Neuronal stem cell (in vitro differentiated cells): ENCODE results near the gene NLGN2.
A peak's percentile ranks its signal among the peaks of the same experiment; 100 is the strongest.

Experiments
- DNase-seq: peaks from one replicate; pipeline ENCODE4 v3.0.0-alpha.2; 2013; ENCODE audit warnings: low spot score
- H2AFZ ChIP-seq: one replicate; pipeline ENCODE4 v1.6.1; 2013; ENCODE audit warnings: mild to moderate bottlenecking, low read length, inconsistent platforms
- H2AK5ac ChIP-seq: 2 replicates; pipeline ENCODE4 v1.6.1; 2013; ENCODE audit warnings: low read depth, mild to moderate bottlenecking, inconsistent platforms, low read length, moderate library complexity, mixed read lengths
- H2BK120ac ChIP-seq: 2 replicates; pipeline ENCODE4 v1.6.1; 2013; ENCODE audit warnings: low read depth, mild to moderate bottlenecking, inconsistent platforms, low read length, moderate library complexity, mixed read lengths
- H2BK12ac ChIP-seq: one replicate; pipeline ENCODE4 v1.6.1; 2013; ENCODE audit warnings: low read length, inconsistent platforms
- H2BK15ac ChIP-seq: 2 replicates; pipeline ENCODE4 v1.6.1; 2013; ENCODE audit warnings: mild to moderate bottlenecking, low read length, inconsistent platforms, mixed read lengths
- H2BK5ac ChIP-seq: one replicate; pipeline ENCODE4 v1.6.1; 2013; ENCODE audit warnings: inconsistent platforms, mild to moderate bottlenecking, low read length, moderate library complexity
- H3K14ac ChIP-seq: one replicate; pipeline ENCODE4 v1.6.1; 2013; ENCODE audit warnings: low read length, inconsistent platforms
- H3K18ac ChIP-seq: 2 replicates; pipeline ENCODE4 v1.6.1; 2013; ENCODE audit warnings: low read length, inconsistent platforms
- H3K23ac ChIP-seq: 2 replicates; pipeline ENCODE4 v1.6.1; 2013; ENCODE audit warnings: low read depth, mild to moderate bottlenecking, mixed read lengths, low read length, inconsistent platforms; ENCODE audit not compliant: poor library complexity
- H3K27ac ChIP-seq: replicated peaks from 3 replicates; pipeline ENCODE4 v1.5.1; 2013; ENCODE audit warnings: low read length, inconsistent platforms
- H3K27me3 ChIP-seq, 3 experiments: 2 replicates each; pipeline ENCODE4 v1.6.1; 2013; ENCODE audit warnings: low read length in 3 of 3, mild to moderate bottlenecking in 2 of 3, inconsistent platforms in 1 of 3, low read depth in 1 of 3, mixed read lengths in 1 of 3, moderate library complexity in 1 of 3; ENCODE audit not compliant: control insufficient read depth in 3 of 3, insufficient read depth in 3 of 3
- H3K36me3 ChIP-seq, 2 donors: replicated peaks in 1 of 2; 2 replicates each; pipeline ENCODE4 v1.6.1; 2013; ENCODE audit warnings: low read length in 2 of 2; ENCODE audit not compliant: control insufficient read depth in 2 of 2, insufficient read depth in 2 of 2
- H3K4ac ChIP-seq: 2 replicates; pipeline ENCODE4 v1.6.1; 2013; ENCODE audit warnings: inconsistent platforms, mild to moderate bottlenecking, low read length, moderate library complexity
- H3K4me1 ChIP-seq, 2 donors: 1 replicate in 1 of 2; 2 replicates in 1 of 2; pipeline ENCODE4 v1.6.1; 2013; ENCODE audit warnings: low read length in 2 of 2, low read depth in 1 of 2; ENCODE audit not compliant: control insufficient read depth in 2 of 2, insufficient read depth in 1 of 2
- H3K4me2 ChIP-seq: one replicate; pipeline ENCODE4 v1.6.1; 2013; ENCODE audit warnings: mild to moderate bottlenecking, low read length, inconsistent platforms; ENCODE audit not compliant: insufficient read depth, poor library complexity, severe bottlenecking
- H3K4me3 ChIP-seq, 2 donors: 2 replicates each; pipeline ENCODE4 v1.5.1; 2013; ENCODE audit warnings: low read length in 2 of 2, mild to moderate bottlenecking in 2 of 2, inconsistent platforms in 1 of 2, moderate library complexity in 1 of 2
- H3K79me1 ChIP-seq: one replicate; pipeline ENCODE4 v1.6.1; 2013; ENCODE audit warnings: low read depth, mild to moderate bottlenecking, inconsistent platforms, low read length, moderate library complexity
- H3K9ac ChIP-seq: one replicate; pipeline ENCODE4 v1.6.1; 2013; ENCODE audit warnings: mild to moderate bottlenecking, low read depth, low read length, inconsistent platforms; ENCODE audit not compliant: poor library complexity
- H3K9me3 ChIP-seq, 2 donors: replicated peaks in 1 of 2; 2 replicates each; pipeline versions ENCODE3 to v1.6.1; 2013; ENCODE audit warnings: low read length in 2 of 2, mild to moderate bottlenecking in 2 of 2, inconsistent platforms in 1 of 2, low read depth in 1 of 2, mixed read lengths in 1 of 2, moderate library complexity in 1 of 2; ENCODE audit not compliant: control insufficient read depth in 2 of 2, insufficient read depth in 1 of 2
- H4K8ac ChIP-seq: one replicate; pipeline ENCODE4 v1.6.1; 2013; ENCODE audit warnings: low read depth, mild to moderate bottlenecking, inconsistent platforms, low read length, moderate library complexity
- H4K91ac ChIP-seq: one replicate; pipeline ENCODE4 v1.6.1; 2013; ENCODE audit warnings: low read length, low read depth, mild to moderate bottlenecking, inconsistent platforms; ENCODE audit not compliant: poor library complexity
- WGBS, 2 donors: extraction: QIAGEN DNeasy Blood & Tissue Kit; methylation state at CpG; one replicate each; pipeline ENCODE4 v1.1.7; 2013; ENCODE audit warnings: missing lambda C conversion rate in 2 of 2, mixed read lengths in 1 of 2; ENCODE audit not compliant: insufficient read length in 2 of 2, insufficient replicate concordance in 1 of 2; ENCODE audit errors: extremely low coverage in 2 of 2; 5-methylcytosine and 5-hydroxymethylcytosine counted together

NLGN2 gene

DNA sequence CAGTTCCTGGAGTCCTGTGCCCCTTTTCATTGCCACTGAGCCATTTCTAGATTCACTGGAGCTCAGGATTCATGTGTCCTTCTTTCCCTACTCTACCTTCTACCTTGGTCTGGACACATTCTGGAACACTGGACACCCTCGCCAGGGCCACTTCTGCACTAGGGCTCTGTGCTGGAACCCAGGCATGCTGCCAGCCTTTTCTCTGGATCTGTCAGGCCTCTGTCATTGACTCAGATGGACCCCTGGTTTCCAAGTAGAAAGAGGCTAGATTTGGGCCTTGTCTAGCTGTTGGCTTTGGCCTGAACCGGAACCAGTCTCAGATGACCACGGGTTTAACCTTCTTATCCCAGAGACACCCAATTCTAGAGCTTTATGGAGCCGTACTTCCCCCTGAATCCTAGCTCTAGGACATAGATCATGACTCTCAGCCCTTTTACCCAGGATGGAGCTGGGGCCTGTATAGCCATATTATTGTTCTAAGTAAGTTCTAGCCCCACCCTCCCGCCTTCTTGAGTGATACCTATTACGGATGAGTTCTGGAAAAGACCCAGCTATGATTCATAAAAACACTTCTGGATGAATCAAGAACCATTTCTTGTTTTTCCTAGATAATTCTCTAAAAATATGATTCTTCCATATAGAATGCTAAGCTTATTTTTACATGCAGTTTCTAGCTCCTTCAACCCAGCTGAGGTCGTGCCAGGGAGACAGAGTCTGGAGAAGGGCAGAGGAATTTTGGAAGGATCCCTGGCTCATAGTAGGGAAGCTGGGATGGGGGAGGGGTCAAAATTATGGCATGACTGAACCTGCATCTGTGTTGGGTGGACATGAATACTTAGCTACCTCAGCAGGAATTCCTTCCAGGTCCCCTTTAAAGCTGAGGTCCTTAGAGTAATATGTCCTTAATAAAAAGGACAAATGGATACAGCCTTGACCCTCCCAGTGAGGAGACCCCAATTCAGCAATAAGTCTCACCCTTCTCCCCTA lies 36.1 kb downstream of the NLGN2 start:
- peaks cover 2% of the 10 kb centered on the region for H3K79me1 ChIP-seq
- no peak overlapping the region for H3K4me3 ChIP-seq
- H3K4me1 ChIP-seq: peaks cover 11 to 26% of the 10 kb centered on the region in 2 donors
- H3K27me3 ChIP-seq: peaks cover 10 to 27% (median 12%) of the 10 kb centered on the region in 3 experiments
- no peak overlapping the region for H2BK5ac ChIP-seq
- no peak overlapping the region for H3K4ac ChIP-seq
- no peak overlapping the region for H2BK12ac ChIP-seq
- H3K18ac ChIP-seq: no peak overlapping the region
- no CpG with 5 or more reads among the region's 7 CpGs for WGBS, 2 donors
- H2AFZ ChIP-seq: no peak overlapping the region
- no peak overlapping the region for H3K14ac ChIP-seq
- H3K4me2 ChIP-seq: no peak overlapping the region
- H3K36me3 ChIP-seq: no peaks in the 10 kb centered on the region
- H2BK120ac ChIP-seq: no peak overlapping the region
- H2AK5ac ChIP-seq: peak overlapping the region; percentile 78
- no peak overlapping the region for H4K8ac ChIP-seq
- no peak overlapping the region for H3K23ac ChIP-seq
- no peak overlapping the region for H3K27ac ChIP-seq
- H4K91ac ChIP-seq: no peak overlapping the region
- H3K9ac ChIP-seq: no peak overlapping the region
- no peak for DNase-seq
- no peak overlapping the region for H2BK15ac ChIP-seq
- peaks cover 1 to 5% of the 10 kb centered on the region in 2 donors for H3K9me3 ChIP-seq

DNA sequence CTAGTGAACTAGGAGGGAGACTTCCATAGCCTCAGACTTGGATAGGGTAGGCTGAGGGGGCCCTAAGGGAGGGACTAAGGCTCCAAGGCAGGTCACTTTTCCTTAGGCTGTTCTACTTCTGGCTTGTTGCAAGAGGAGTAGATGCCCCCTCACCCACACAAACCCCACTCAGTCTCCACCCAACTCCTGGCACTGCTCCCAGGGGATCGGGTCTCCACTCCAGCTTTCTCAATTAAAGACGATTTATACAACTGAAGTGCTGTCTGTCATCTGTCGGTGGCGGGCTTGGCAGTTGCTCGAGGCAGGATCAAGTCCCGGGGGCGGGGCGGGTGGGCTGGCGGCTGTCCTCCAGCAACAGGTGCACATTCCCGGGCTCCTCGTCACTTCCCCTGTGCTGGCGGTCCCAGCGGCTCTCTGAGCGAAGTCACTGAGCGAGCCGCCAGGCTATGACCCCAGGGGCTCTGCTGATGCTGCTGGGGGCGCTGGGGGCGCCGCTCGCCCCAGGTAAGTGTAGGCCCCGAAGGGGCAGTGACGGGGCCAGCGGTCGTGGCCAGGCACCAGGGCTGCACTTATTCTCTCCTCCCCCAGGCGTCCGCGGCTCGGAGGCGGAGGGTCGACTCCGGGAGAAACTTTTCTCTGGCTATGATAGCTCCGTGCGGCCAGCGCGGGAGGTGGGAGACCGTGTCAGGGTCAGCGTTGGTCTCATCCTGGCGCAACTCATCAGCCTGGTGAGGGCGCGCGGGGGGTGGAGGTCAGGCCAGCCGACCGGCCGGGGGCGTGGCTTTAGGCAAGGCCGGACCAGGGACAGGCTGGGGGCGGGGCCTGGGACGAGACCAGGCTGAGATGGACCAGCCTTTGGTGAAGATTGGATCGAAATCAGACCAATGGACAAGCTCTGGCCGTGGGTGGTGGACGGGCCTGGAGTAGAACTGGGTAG lies 37.3 kb downstream of the NLGN2 start, which contains the start of gene CHRNB1:
TSS of gene CHRNB1 (plus strand) at position 380 of the 937 bp plus-strand sequence. CDS start at position 447, 67 bp downstream.
- peak within 1 kb of the TSS; percentile 71 for H3K9ac ChIP-seq
- H3K27ac ChIP-seq: peak within 1 kb of the TSS; percentile 53
- no peak within 1 kb of the TSS for H3K4ac ChIP-seq
- no peak within 1 kb of the TSS for H2BK120ac ChIP-seq
- H2BK15ac ChIP-seq: peak within 1 kb of the TSS; percentile 61
- H3K27me3 ChIP-seq: peaks cover 0 to 15% (median 6%) of the 10 kb centered on the region in 3 experiments
- peak within 1 kb of the TSS; percentile 95 for H3K4me2 ChIP-seq
- H3K23ac ChIP-seq: peak within 1 kb of the TSS; percentile 52
- DNase-seq: peak; percentile 85
- H2BK12ac ChIP-seq: no peak within 1 kb of the TSS
- peaks cover 2% of the 10 kb centered on the region for H3K79me1 ChIP-seq
- H3K18ac ChIP-seq: peak within 1 kb of the TSS; percentile 95
- no CpG with 5 or more reads among the region's 51 CpGs for WGBS, 2 donors
- H2AK5ac ChIP-seq: peak within 1 kb of the TSS; percentile 39
- H2BK5ac ChIP-seq: no peak within 1 kb of the TSS
- H4K91ac ChIP-seq: no peak within 1 kb of the TSS
- peaks cover 11 to 22% of the 10 kb centered on the region in 2 donors for H3K4me1 ChIP-seq
- H2AFZ ChIP-seq: peak within 1 kb of the TSS; percentile 97
- peaks cover 1 to 5% of the 10 kb centered on the region in 2 donors for H3K9me3 ChIP-seq
- no peak within 1 kb of the TSS for H4K8ac ChIP-seq
- H3K36me3 ChIP-seq: no peaks in the 10 kb centered on the region
- H3K4me3 ChIP-seq: peak within 1 kb of the TSS; percentile 45 to 78
- H3K14ac ChIP-seq: no peak within 1 kb of the TSS

DNA sequence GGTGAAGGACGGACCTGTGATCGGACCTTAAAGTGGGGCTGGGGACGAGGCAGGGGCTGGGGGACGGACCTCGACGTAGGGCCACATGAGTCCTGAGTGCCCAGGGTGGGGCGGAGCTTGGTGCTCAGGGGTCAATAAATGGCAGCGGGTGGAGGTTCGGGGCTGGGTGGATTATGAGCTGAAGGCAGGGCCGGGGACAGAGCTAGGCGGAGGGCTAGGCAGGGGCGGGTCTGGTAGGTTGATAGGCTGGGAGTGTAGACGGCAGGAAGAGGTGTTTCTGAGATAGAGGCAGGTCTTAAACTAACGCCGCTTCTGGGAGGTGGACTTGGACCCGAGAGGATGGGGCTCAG lies 37.9 kb downstream of the NLGN2 start:
- Histone ChIP-seq H3K14ac (no peak overlapping the region), H3K4me2 (peak overlapping the region; percentile 95), H3K79me1 (peaks cover 2% of the 10 kb centered on the region), H2BK120ac (no peak overlapping the region), H2AFZ (peak overlapping the region; percentile 97), H3K27ac (peak overlapping the region; percentile 37), H2BK12ac (no peak overlapping the region), H2AK5ac (peak overlapping the region; percentile 23), H3K36me3 (no peaks in the 10 kb centered on the region), H2BK5ac (no peak overlapping the region), H3K4ac (no peak overlapping the region), H3K9ac (peak overlapping the region; percentile 71), H3K4me1 (peaks cover 11 to 22% of the 10 kb centered on the region in 2 donors), H3K27me3 (peaks cover 0 to 15% (median 6%) of the 10 kb centered on the region in 3 experiments), H4K8ac (no peak overlapping the region), H3K23ac (peak overlapping the region; percentile 52), H3K9me3 (peaks cover 1 to 5% of the 10 kb centered on the region in 2 donors), H3K4me3 (peak overlapping the region; percentile 45 to 62), H2BK15ac (no peak overlapping the region), H4K91ac (no peak overlapping the region), H3K18ac (peak overlapping the region; percentile 95)
- no CpG with 5 or more reads among the region's 16 CpGs for WGBS, 2 donors
- DNase-seq: peak; percentile 54
